Stimulated activated memory B cell treated with anti-CD40 and anti-IgM and Interleukin-4, amounts not matched to agents 10 μg/mL and 1 μg/mL and 100 μg/mL, for 72 hours (primary cell): ENCODE results near the gene COPS7B.

ENCODE experiments used
- ATAC-seq: fragments of 150-1000 bp; cut with Tn5 transposase; 2 replicates; pipeline ENCODE4 v1.10.0; 2021
- H3K27ac Mint-ChIP-seq: one replicate; pipeline ENCODE4 v1.8.0; 2022; ENCODE audit warnings: mild to moderate bottlenecking, mixed read lengths
- H3K27me3 Mint-ChIP-seq: one replicate; pipeline ENCODE4 v1.8.0; 2022; ENCODE audit warnings: mixed read lengths
- H3K36me3 Mint-ChIP-seq: one replicate; pipeline ENCODE4 v1.8.0; 2022; ENCODE audit warnings: mixed read lengths
- H3K4me1 Mint-ChIP-seq: one replicate; pipeline ENCODE4 v1.8.0; 2022; ENCODE audit warnings: mixed read lengths
- H3K4me3 Mint-ChIP-seq: one replicate; pipeline ENCODE4 v1.8.0; 2022; ENCODE audit warnings: mild to moderate bottlenecking, moderate library complexity, mixed read lengths
- H3K9me3 Mint-ChIP-seq: one replicate; pipeline ENCODE4 v1.8.0; 2022; ENCODE audit warnings: mixed read lengths

COPS7B gene

GRCh38 chr2:231816327-231817026 is 30.2 kb downstream of the COPS7B start:
- Mint-ChIP-seq H3K27ac (no peak overlapping the region), H3K36me3 (peaks cover 37% of the 10 kb centered on the region), H3K4me3 (no peak overlapping the region)

GRCh38 chr2:231819447-231820042 is 33.3 kb downstream of the COPS7B start:
- H3K4me3 Mint-ChIP-seq: no peak overlapping the region
- peaks cover 17% of the 10 kb centered on the region for H3K36me3 Mint-ChIP-seq
- H3K4me1 Mint-ChIP-seq: no peaks in the 10 kb centered on the region
- no peak for ATAC-seq
- peaks cover 11% of the 10 kb centered on the region for H3K27me3 Mint-ChIP-seq
- H3K27ac Mint-ChIP-seq: no peak overlapping the region
- peaks cover 3% of the 10 kb centered on the region for H3K9me3 Mint-ChIP-seq

More at GRCh38 chr2:231816327-231817026, 30.2 kb downstream of the COPS7B start:
- no peaks in the 10 kb centered on the region for H3K4me1 Mint-ChIP-seq
- no peak for ATAC-seq
- H3K9me3 Mint-ChIP-seq: peaks cover 3% of the 10 kb centered on the region
- peaks cover 10% of the 10 kb centered on the region for H3K27me3 Mint-ChIP-seq

GRCh38 chr2:231820786-231821303 is 34.6 kb downstream of the COPS7B start:
- peaks cover 10% of the 10 kb centered on the region for H3K36me3 Mint-ChIP-seq
- H3K4me3 Mint-ChIP-seq: no peak overlapping the region
- H3K9me3 Mint-ChIP-seq: no peaks in the 10 kb centered on the region
- ATAC-seq: no peak
- H3K27me3 Mint-ChIP-seq: peaks cover 11% of the 10 kb centered on the region
- H3K27ac Mint-ChIP-seq: no peak overlapping the region
- no peaks in the 10 kb centered on the region for H3K4me1 Mint-ChIP-seq

- H3K9me3 Mint-ChIP-seq: no peaks in the 10 kb centered on the region
- no peak for ATAC-seq
- H3K36me3 Mint-ChIP-seq: no peaks in the 10 kb centered on the region
- no peaks in the 10 kb centered on the region for H3K4me1 Mint-ChIP-seq
- H3K27ac Mint-ChIP-seq: no peak overlapping the region
- H3K4me3 Mint-ChIP-seq: no peak overlapping the region
- H3K27me3 Mint-ChIP-seq: peaks cover 11% of the 10 kb centered on the region
These were observed 35.7 kb downstream of the COPS7B start for GRCh38 chr2:231821908-231822307.

- no peak for ATAC-seq
- H3K36me3 Mint-ChIP-seq: no peaks in the 10 kb centered on the region
- no peak overlapping the region for H3K4me3 Mint-ChIP-seq
- peaks cover 46% of the 10 kb centered on the region for H3K27me3 Mint-ChIP-seq
- no peak overlapping the region for H3K27ac Mint-ChIP-seq
- peaks cover 10% of the 10 kb centered on the region for H3K4me1 Mint-ChIP-seq
- no peaks in the 10 kb centered on the region for H3K9me3 Mint-ChIP-seq
These were observed 66.9 kb downstream of the COPS7B start for GRCh38 chr2:231853105-231853504.

- H3K36me3 Mint-ChIP-seq: no peaks in the 10 kb centered on the region
- H3K4me1 Mint-ChIP-seq: peaks cover 10% of the 10 kb centered on the region
- H3K4me3 Mint-ChIP-seq: no peak overlapping the region
- ATAC-seq: no peak
- H3K27me3 Mint-ChIP-seq: peaks cover 46% of the 10 kb centered on the region
- H3K27ac Mint-ChIP-seq: no peak overlapping the region
- H3K9me3 Mint-ChIP-seq: no peaks in the 10 kb centered on the region
These were observed 68.4 kb downstream of the COPS7B start for GRCh38 chr2:231854616-231855125.

GRCh38 chr2:231856959-231857358 is 70.7 kb downstream of the COPS7B start:
- H3K27ac Mint-ChIP-seq: no peak overlapping the region

More at GRCh38 chr2:231856959-231857358, 70.7 kb downstream of the COPS7B start:
- H3K4me3 Mint-ChIP-seq: no peak overlapping the region
- no peaks in the 10 kb centered on the region for H3K36me3 Mint-ChIP-seq
- H3K4me1 Mint-ChIP-seq: peaks cover 7% of the 10 kb centered on the region
- no peaks in the 10 kb centered on the region for H3K9me3 Mint-ChIP-seq
- ATAC-seq: no peak
- peaks cover 36% of the 10 kb centered on the region for H3K27me3 Mint-ChIP-seq
